ENCODE measurements around the gene FBN2. TPM values are rescaled to one million over a fixed set of nuclear protein-coding genes. Genes with fewer than 3 reads are reported as not detected.

FBN2 gene
- total RNA-seq, 1 donor from 2014 or later = 0.58 TPM

DNA sequence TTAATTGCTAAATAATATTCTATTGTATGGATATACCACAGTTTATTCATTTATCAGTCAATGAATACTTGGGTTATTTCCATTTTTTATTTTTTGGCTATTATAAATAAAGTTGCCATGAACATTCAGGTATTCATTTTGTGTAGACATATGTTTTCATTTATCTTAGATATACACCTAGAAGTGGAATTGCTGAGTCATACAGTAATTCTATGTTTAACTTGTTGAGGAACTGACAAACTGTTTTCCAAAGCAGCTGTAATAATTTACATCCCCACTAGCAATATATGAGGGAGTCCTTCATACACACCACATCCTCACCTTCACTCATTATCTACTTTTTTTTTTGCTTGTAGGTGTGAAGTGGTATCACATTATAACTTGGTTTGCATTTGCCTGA is 123.6 kb downstream of the FBN2 start:
- intact Hi-C loops (cut with DNase I) = no loop called here
- no peak for DNase-seq
- TF ChIP-seq, protein P1, sequence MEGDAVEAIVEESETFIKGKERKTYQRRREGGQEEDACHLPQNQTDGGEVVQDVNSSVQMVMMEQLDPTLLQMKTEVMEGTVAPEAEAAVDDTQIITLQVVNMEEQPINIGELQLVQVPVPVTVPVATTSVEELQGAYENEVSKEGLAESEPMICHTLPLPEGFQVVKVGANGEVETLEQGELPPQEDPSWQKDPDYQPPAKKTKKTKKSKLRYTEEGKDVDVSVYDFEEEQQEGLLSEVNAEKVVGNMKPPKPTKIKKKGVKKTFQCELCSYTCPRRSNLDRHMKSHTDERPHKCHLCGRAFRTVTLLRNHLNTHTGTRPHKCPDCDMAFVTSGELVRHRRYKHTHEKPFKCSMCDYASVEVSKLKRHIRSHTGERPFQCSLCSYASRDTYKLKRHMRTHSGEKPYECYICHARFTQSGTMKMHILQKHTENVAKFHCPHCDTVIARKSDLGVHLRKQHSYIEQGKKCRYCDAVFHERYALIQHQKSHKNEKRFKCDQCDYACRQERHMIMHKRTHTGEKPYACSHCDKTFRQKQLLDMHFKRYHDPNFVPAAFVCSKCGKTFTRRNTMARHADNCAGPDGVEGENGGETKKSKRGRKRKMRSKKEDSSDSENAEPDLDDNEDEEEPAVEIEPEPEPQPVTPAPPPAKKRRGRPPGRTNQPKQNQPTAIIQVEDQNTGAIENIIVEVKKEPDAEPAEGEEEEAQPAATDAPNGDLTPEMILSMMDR (IDR thresholded peaks at IDR 0.05) = no peak
- Histone ChIP-seq H3K27me3 (no peaks in the 10 kb centered on the region), H3K9me3 (no peaks in the 10 kb centered on the region), H3K27ac (no peak overlapping the region), H3K4me3 (no peak overlapping the region), H3K4me1 (no peaks in the 10 kb centered on the region), H3K36me3 (no peaks in the 10 kb centered on the region)
- no peak for ATAC-seq

DNA sequence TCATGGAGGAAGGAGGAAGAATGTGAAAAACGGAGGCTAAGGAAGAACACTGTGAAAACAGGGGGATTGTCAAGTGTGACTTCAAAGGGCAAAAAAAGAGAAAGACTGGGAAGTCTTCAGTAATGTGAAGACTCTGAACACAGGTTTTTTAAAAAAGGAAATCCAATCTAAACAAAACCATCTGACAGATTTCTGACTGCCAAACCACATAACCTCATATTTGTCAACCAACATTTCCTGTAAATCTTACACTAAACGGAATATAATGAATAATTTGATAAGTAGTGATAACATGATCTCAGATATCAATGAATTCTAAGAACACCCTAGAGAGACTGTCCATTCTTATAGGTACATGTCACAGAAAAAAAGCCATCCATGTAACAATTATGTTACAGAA is 124.7 kb downstream of the FBN2 start:
- H3K36me3 ChIP-seq = no peaks in the 10 kb centered on the region
- TF ChIP-seq, protein P1 (IDR thresholded peaks at IDR 0.05) = no peak
- DNase-seq = no peak

GRCh38 chr5:128412145-128412930 is 125.7 kb downstream of the FBN2 start:
- no peaks in the 10 kb centered on the region for H3K4me1 ChIP-seq
- H3K36me3 ChIP-seq = no peaks in the 10 kb centered on the region
- TF ChIP-seq, protein P1 (IDR thresholded peaks at IDR 0.05) = no peak
- H3K27me3 ChIP-seq = no peaks in the 10 kb centered on the region
- intact Hi-C loops (cut with DNase I) = no loop called here
- H3K27ac ChIP-seq = no peak overlapping the region
- ATAC-seq (no peak), DNase-seq (no peak)
- H3K4me3 ChIP-seq = no peak overlapping the region
- H3K9me3 ChIP-seq = no peaks in the 10 kb centered on the region

More for the DNA sequence above, 124.7 kb downstream of the FBN2 start:
- no peak for ATAC-seq
- H3K4me3 ChIP-seq = no peak overlapping the region
- no peak overlapping the region for H3K27ac ChIP-seq
- intact Hi-C loops (cut with DNase I) = no loop called here
- no peaks in the 10 kb centered on the region for H3K4me1 ChIP-seq
- H3K9me3 ChIP-seq = no peaks in the 10 kb centered on the region
- H3K27me3 ChIP-seq = no peaks in the 10 kb centered on the region

DNA sequence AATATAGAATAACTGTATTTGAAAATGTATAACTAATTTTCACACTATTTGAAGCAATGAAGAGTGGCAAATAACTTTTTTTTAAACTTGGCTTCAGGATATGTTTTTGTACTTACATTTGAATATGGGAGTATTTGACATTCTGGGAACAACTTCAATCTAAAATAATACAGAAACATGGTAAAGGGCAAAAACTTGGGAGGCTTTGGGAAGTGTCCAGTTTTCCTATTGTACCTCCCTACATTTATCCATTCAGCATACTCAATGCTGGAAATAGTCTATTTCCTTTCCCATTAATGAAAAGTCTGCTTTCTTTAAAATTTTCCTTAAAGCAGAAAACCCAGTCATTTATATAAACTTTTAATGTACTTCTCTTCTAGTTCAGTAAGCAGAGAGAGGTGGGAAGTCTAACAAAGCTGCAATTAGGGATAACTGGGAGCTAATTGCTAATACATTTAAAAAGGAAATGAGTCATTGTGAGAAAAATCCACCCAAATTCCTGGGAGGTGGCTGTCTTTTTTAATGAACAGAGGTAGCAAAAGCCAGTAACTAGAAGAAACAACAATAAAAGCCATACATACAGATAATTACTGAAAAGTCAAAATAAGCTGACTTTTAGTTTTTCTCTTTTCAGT is 128.8 kb downstream of the FBN2 start:
- no peak for ATAC-seq
- H3K27me3 ChIP-seq = no peaks in the 10 kb centered on the region
- no peaks in the 10 kb centered on the region for H3K9me3 ChIP-seq
- TF ChIP-seq, protein P1 (IDR thresholded peaks at IDR 0.05) = no peak
- no peak for DNase-seq
- intact Hi-C loops (cut with DNase I) = no loop called here
- no peak overlapping the region for H3K4me3 ChIP-seq
- H3K36me3 ChIP-seq = no peaks in the 10 kb centered on the region
- H3K4me1 ChIP-seq = no peaks in the 10 kb centered on the region
- H3K27ac ChIP-seq = no peak overlapping the region

- Histone ChIP-seq H3K27me3 (no peaks in the 10 kb centered on the region), H3K4me1 (no peaks in the 10 kb centered on the region), H3K27ac (no peak overlapping the region), H3K4me3 (no peak overlapping the region), H3K9me3 (no peaks in the 10 kb centered on the region), H3K36me3 (no peaks in the 10 kb centered on the region)
- ATAC-seq (no peak), DNase-seq (no peak)
- intact Hi-C loops (cut with DNase I) = no loop called here
- TF ChIP-seq, protein P1 (IDR thresholded peaks at IDR 0.05) = no peak
Measured at GRCh38 chr5:128408622-128409021, 129.4 kb downstream of the FBN2 start.

Data from upper lobe of right lung (tissue), 1 donor.